ENCODE measurements around the gene SMIM20.

The SMIM20 gene

GRCh38 chr4:25919676-25920075, 5.7 kb downstream of the SMIM20 start:
- no peaks in the 10 kb centered on the region for H3F3A ChIP-seq (ENCODE audit: low read depth)
- TF ChIP-seq CTCF (conservative IDR thresholded peaks at IDR 0.05; ENCODE audit: low read length), result no peak
- 0 out of 2 replicates have a peak, but pooled peaks cover 4% of the 10 kb centered on the region for H3K79me2 ChIP-seq (ENCODE audit: insufficient read depth, low read length)
- no peaks in the 10 kb centered on the region for H3K36me3 ChIP-seq (ENCODE audit: insufficient read depth, low read length)
- no peak overlapping the region for H2AFZ ChIP-seq (ENCODE audit: low read length)
- H3K4me2 ChIP-seq (ENCODE audit: low read depth, low read length, poor library complexity, severe bottlenecking), result no peak overlapping the region
- H4K20me1 ChIP-seq (ENCODE audit: insufficient read depth, low read length, poor library complexity, severe bottlenecking), result no peaks in the 10 kb centered on the region
- no peak overlapping the region for H3K9ac ChIP-seq (ENCODE audit: low read depth, low read length, poor library complexity, severe bottlenecking)
- H3K4me1 ChIP-seq (ENCODE audit: insufficient read depth, low read length, poor library complexity, severe bottlenecking), result peaks cover 9% of the 10 kb centered on the region
- H3K9me2 ChIP-seq (replicated peaks; ENCODE audit: low read depth, low read length), result no peaks in the 10 kb centered on the region
- no peak overlapping the region for H3K4me3 ChIP-seq (ENCODE audit: low read length, poor library complexity, severe bottlenecking)
- H3K9me3 ChIP-seq (ENCODE audit: insufficient read depth, low read depth, low read length), result no peaks in the 10 kb centered on the region
- no peaks in the 10 kb centered on the region for H3K27me3 ChIP-seq (ENCODE audit: insufficient read depth, low read length, poor library complexity, severe bottlenecking)

DNA sequence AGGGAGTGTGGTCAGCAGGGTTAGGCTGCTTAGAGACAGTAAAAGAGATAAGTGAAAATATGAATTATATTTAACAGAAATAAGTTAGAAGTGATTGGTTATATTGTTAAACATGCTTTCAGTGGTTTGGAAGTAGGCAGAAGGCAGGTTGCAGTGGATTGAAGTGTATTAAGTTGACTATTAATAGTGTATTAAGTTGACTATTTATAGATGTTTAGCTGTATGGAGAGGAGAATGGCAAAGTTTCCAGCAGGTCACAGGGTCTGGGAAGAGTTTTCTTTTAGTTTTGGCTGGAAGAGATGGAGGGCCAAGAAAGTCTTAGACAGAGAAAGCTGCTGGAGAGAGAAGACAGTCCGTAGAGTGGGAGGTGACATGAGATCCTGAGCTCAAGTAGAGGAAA, 7.9 kb downstream of the SMIM20 start:
- H3K4me2 ChIP-seq (ENCODE audit: low read depth, low read length, poor library complexity, severe bottlenecking), result no peak overlapping the region
- no peaks in the 10 kb centered on the region for H3K9me3 ChIP-seq (ENCODE audit: insufficient read depth, low read depth, low read length)
- H4K20me1 ChIP-seq (ENCODE audit: insufficient read depth, low read length, poor library complexity, severe bottlenecking), result peaks cover 4% of the 10 kb centered on the region
- H3K4me1 ChIP-seq (ENCODE audit: insufficient read depth, low read length, poor library complexity, severe bottlenecking), result no peaks in the 10 kb centered on the region
- no peak for TF ChIP-seq CTCF (conservative IDR thresholded peaks at IDR 0.05; ENCODE audit: low read length)
- no peak for TF ChIP-seq EZH2phosphoT487 (IDR thresholded peaks at IDR 0.05; ENCODE audit: borderline replicate concordance)
- no peaks in the 10 kb centered on the region for H3K27me3 ChIP-seq (ENCODE audit: insufficient read depth, low read length, poor library complexity, severe bottlenecking)
- H3K9ac ChIP-seq (ENCODE audit: low read depth, low read length, poor library complexity, severe bottlenecking), result no peak overlapping the region
- no peaks in the 10 kb centered on the region for H3F3A ChIP-seq (ENCODE audit: low read depth)
- no peak overlapping the region for H3K4me3 ChIP-seq (ENCODE audit: low read length, poor library complexity, severe bottlenecking)
- no peaks in the 10 kb centered on the region for H3K79me2 ChIP-seq (ENCODE audit: insufficient read depth, low read length)
- no peaks in the 10 kb centered on the region for H3K36me3 ChIP-seq (ENCODE audit: insufficient read depth, low read length)
- no peak overlapping the region for H2AFZ ChIP-seq (ENCODE audit: low read length)
- H3K9me2 ChIP-seq (replicated peaks; ENCODE audit: low read depth, low read length), result no peaks in the 10 kb centered on the region

GRCh38 chr4:25922812-25923369, 8.9 kb downstream of the SMIM20 start:
- Histone ChIP-seq H3K36me3 (ENCODE audit: insufficient read depth, low read length) (no peaks in the 10 kb centered on the region), H3K4me2 (ENCODE audit: low read depth, low read length, poor library complexity, severe bottlenecking) (no peak overlapping the region), H4K20me1 (ENCODE audit: insufficient read depth, low read length, poor library complexity, severe bottlenecking) (peaks cover 4% of the 10 kb centered on the region), H2AFZ (ENCODE audit: low read length) (no peak overlapping the region), H3K9me3 (ENCODE audit: insufficient read depth, low read depth, low read length) (no peaks in the 10 kb centered on the region), H3K9me2 (replicated peaks; ENCODE audit: low read depth, low read length) (no peaks in the 10 kb centered on the region), H3K9ac (ENCODE audit: low read depth, low read length, poor library complexity, severe bottlenecking) (no peak overlapping the region), H3K79me2 (ENCODE audit: insufficient read depth, low read length) (no peaks in the 10 kb centered on the region), H3K4me1 (ENCODE audit: insufficient read depth, low read length, poor library complexity, severe bottlenecking) (no peaks in the 10 kb centered on the region), H3K4me3 (ENCODE audit: low read length, poor library complexity, severe bottlenecking) (no peak overlapping the region), H3F3A (ENCODE audit: low read depth) (no peaks in the 10 kb centered on the region), H3K27me3 (ENCODE audit: insufficient read depth, low read length, poor library complexity, severe bottlenecking) (no peaks in the 10 kb centered on the region)
- TF ChIP-seq EZH2phosphoT487 (IDR thresholded peaks at IDR 0.05; ENCODE audit: borderline replicate concordance) (no peak), CTCF (conservative IDR thresholded peaks at IDR 0.05; ENCODE audit: low read length) (no peak)
